Measurements from ENCODE around the gene MACROD2.

MACROD2 gene

GRCh38 chr20:15676815-15677214 is 1681.5 kb downstream of the MACROD2 start:
- DNase-seq (ENCODE audit: low read depth): no peak

- no peak for DNase-seq (ENCODE audit: low read depth)
Measured at GRCh38 chr20:15682690-15683089, 1687.4 kb downstream of the MACROD2 start.

GRCh38 chr20:15692570-15692969 is 1697.3 kb downstream of the MACROD2 start:
- no peak for DNase-seq (ENCODE audit: low read depth)

- DNase-seq (ENCODE audit: low read depth): no peak
Measured at GRCh38 chr20:15699431-15700146, 1704.3 kb downstream of the MACROD2 start.

GRCh38 chr20:15700147-15700765 is 1704.9 kb downstream of the MACROD2 start:
- no peak for DNase-seq (ENCODE audit: low read depth)

GRCh38 chr20:15702161-15702560 is 1706.8 kb downstream of the MACROD2 start:
- peak; percentile 5 for DNase-seq (ENCODE audit: low read depth)

GRCh38 chr20:15703171-15703911 is 1708.0 kb downstream of the MACROD2 start:
- peak; percentile 11 for DNase-seq (ENCODE audit: low read depth)

- no peak for DNase-seq (ENCODE audit: low read depth)
Measured at GRCh38 chr20:15705975-15706374, 1710.7 kb downstream of the MACROD2 start.

- DNase-seq (ENCODE audit: low read depth): no peak
Measured at GRCh38 chr20:15706719-15707118, 1711.4 kb downstream of the MACROD2 start.

GRCh38 chr20:15708984-15709598 is 1713.8 kb downstream of the MACROD2 start:
- DNase-seq (ENCODE audit: low read depth): no peak

- DNase-seq (ENCODE audit: low read depth): no peak
Measured at GRCh38 chr20:15710636-15711035, 1715.3 kb downstream of the MACROD2 start.

- DNase-seq (ENCODE audit: low read depth): no peak
Measured at GRCh38 chr20:15711177-15711576, 1715.9 kb downstream of the MACROD2 start.

GRCh38 chr20:15716256-15716655 is 1720.9 kb downstream of the MACROD2 start:
- DNase-seq (ENCODE audit: low read depth): no peak

GRCh38 chr20:15726416-15726815 is 1731.1 kb downstream of the MACROD2 start:
- DNase-seq (ENCODE audit: low read depth): no peak

GRCh38 chr20:15734052-15734451 is 1738.7 kb downstream of the MACROD2 start:
- DNase-seq (ENCODE audit: low read depth): no peak

- no peak for DNase-seq (ENCODE audit: low read depth)
Measured at GRCh38 chr20:15739035-15739434, 1743.7 kb downstream of the MACROD2 start.

GRCh38 chr20:15740046-15740775 is 1744.9 kb downstream of the MACROD2 start:
- no peak for DNase-seq (ENCODE audit: low read depth)

GRCh38 chr20:15742087-15742486 is 1746.8 kb downstream of the MACROD2 start:
- no peak for DNase-seq (ENCODE audit: low read depth)

- no peak for DNase-seq (ENCODE audit: low read depth)
Measured at GRCh38 chr20:15742627-15743026, 1747.3 kb downstream of the MACROD2 start.

- DNase-seq (ENCODE audit: low read depth): no peak
Measured at GRCh38 chr20:15756002-15756753, 1760.9 kb downstream of the MACROD2 start.

- DNase-seq (ENCODE audit: low read depth): no peak
Measured at GRCh38 chr20:15756754-15757115, 1761.4 kb downstream of the MACROD2 start.
